Limb (tissue), 2 donors: ENCODE results near the gene CEMIP.

Source experiments
- DNase-seq, 2 donors: peaks; one replicate each; pipeline ENCODE4 v3.0.0-alpha.2; 2016; ENCODE audit errors: extremely low spot score in 2 of 2

Gene CEMIP

DNA sequence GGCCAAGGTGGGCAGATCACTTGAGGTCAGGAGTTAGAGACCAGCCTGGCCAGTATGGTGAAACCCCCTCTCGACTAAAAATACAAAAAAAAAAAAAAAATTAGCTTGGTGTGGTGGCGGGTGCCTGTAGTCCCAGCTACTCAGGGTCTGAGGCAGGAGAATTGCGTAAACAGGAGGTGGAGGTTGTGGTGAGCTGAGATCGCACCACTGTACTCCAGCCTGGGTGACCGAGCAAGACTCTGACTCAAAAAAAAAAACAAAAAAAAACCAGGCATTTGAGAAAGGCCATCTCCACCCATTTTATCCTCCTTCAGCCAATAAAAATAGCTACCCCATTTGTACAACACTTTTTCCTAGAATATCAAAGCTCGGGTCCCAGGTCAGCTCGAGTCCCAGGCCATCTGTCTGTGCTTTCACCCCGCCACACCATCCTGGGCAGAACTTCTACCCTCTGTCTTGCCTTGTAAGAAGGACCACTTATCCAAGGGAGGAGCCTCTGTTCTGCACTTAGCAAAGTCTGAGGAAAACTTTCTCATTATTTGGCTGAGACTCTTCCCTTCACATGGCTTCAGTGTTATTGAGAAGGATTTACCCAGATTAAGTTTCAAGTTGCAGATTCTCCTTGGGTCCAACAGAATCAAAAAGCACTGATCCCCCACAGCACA, 111.3 kb downstream of the CEMIP start:
- DNase-seq = no peak

DNA sequence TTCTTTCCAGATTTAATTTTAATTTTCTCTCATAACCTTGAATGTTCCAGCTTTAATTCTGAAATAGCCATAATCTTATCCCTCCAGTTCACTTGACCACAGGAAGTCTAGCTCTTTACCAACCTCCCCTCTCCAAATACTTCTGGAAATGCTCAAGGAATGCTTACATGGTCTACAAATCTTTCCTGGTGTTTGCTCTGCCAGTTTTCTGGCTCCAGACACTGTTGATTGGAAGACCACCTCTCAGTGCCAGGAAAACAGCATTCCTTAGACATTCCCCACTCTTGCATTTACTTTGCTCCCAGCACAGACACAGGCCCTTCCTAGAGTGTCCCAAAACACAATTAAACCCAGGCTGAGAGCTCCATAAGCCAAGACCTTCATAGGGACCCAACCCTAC, 111.8 kb downstream of the CEMIP start:
- DNase-seq = no peak

- DNase-seq = no peak
Measured at GRCh38 chr15:80892414-80892813, 113.2 kb downstream of the CEMIP start.

DNA sequence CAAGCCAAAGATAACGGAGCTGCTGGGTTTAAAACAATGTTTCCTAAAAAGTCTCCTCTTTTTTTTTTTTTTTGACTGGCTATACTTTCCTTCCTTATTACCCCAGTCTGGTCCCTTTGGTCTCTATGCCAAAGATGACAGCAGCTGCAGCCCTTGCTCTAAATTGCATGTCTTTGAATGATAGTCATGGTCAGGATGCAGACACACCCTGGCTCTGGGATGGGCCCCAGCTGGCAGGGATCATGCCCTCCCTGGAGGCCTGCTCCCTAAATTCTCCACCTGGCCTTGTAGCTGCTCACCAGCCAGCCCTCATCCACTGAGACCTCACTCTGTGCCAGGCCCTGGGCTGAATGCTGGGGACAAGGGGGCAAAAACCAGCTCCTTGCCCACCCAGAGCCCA, 114.6 kb downstream of the CEMIP start:
- DNase-seq = no peak

GRCh38 chr15:80895091-80895490, 115.9 kb downstream of the CEMIP start:
- no peak for DNase-seq

- DNase-seq = no peak
Measured at GRCh38 chr15:80895965-80896364, 116.8 kb downstream of the CEMIP start.

GRCh38 chr15:80898040-80898439, 118.9 kb downstream of the CEMIP start:
- DNase-seq = no peak

GRCh38 chr15:80902298-80902801, 123.2 kb downstream of the CEMIP start:
- DNase-seq = no peak

GRCh38 chr15:80904998-80905397, 125.8 kb downstream of the CEMIP start:
- DNase-seq = no peak

- DNase-seq = no peak
Measured at GRCh38 chr15:80906159-80906766, 127.1 kb downstream of the CEMIP start.

DNA sequence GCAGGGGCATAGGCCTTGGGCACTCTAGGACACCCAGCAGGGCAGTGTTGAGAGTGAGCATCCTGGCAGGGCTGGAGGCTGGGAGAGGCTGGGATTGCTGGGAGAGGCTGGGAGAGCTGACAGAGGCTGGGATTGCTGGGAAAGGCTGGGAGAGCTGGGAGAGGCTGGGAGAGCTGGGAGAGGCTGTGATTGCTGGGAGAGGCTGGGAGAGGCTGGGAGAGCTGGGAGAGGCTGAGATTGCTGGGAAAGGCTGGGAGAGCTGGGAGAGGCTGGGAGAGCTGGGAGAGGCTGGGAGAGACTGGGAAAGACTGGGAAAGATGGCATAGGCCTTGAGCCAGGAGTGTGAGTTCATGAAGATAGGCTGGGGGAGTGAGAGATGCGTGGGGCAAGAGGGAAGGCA, 132.7 kb downstream of the CEMIP start:
- DNase-seq = no peak

- no peak for DNase-seq
Measured at GRCh38 chr15:80912673-80913072, 133.5 kb downstream of the CEMIP start.

- no peak for DNase-seq
Measured at GRCh38 chr15:80913541-80913940, 134.4 kb downstream of the CEMIP start.

DNA sequence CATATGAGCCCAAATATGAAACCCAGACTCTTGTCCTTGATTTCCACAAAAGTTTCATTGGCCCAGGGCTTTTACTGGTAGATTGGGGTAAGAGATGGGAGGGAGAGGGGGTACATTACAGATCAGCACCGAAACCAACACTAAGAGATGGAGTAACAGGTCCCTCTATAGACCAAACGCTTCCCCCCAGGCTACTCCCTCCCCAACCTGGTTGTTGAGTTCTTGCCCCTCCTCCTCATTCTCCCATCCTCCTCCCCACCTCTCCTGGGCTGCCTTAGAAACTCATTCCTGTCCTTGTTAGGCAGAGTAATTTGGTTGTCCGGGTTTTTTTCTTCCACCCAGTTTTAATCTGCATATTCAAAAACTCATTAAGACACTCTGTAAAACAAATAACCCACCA, 136.3 kb downstream of the CEMIP start:
- no peak for DNase-seq

- no peak for DNase-seq
Measured at GRCh38 chr15:80916056-80916455, 136.9 kb downstream of the CEMIP start.

DNA sequence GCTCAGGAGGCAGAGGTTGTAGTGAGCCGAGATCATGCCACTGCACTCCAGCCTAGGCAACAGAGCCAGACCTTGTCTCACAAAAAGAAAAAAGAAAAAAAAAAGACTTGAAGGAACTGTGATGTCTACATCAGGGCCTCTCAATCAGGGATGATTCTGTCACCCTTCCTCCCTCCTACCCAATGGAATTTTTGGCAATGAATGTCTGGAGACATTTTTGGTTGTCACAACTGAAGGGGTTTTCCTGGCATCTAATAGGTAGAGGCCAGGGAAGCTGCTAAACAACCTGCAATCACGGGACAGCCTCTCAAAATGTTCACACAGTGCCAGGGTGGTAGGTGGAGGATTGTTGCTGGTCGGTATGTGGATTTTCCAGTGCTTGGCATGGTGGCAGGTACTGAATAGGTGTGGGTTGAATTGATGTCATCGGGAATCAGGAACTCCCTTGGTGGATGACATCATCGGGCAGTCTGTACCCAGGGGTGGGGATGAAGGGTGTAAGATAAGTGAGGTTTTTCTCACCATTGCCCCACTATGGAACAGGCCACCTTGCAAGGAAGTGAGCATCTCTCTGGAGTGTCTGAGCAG, 139.1 kb downstream of the CEMIP start:
- DNase-seq = no peak

GRCh38 chr15:80920271-80920699, 141.1 kb downstream of the CEMIP start:
- DNase-seq = no peak

GRCh38 chr15:80921736-80922410, 142.7 kb downstream of the CEMIP start:
- DNase-seq = no peak

GRCh38 chr15:80923668-80924067, 144.5 kb downstream of the CEMIP start:
- no peak for DNase-seq

- no peak for DNase-seq
Measured at GRCh38 chr15:80924278-80924677, 145.1 kb downstream of the CEMIP start.

- DNase-seq = no peak
Measured at GRCh38 chr15:80925597-80926059, 146.5 kb downstream of the CEMIP start.

DNA sequence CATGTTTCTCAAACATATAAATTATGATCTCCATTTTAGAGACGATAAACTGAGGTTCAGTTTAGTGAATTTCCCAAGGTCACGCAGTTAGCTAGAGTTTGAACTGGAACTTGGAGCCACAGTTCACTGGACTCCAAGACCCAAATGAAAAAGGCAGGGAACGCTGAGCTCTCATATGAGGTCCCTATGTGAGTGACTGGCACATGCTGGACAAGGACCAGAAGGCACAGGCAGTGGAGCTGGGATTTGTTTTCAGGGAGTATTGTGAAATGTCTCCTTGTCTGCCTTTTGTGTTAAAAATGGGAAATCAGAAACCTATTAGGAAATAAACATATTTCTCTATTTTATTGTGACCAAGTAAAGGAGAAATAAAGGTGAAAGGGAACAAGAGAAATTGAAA, 147.0 kb downstream of the CEMIP start:
- DNase-seq = no peak
